ENCODE data around the gene PARD3B.

- TF ChIP-seq POLR2A (IDR thresholded peaks at IDR 0.05; ENCODE audit: extremely low read depth, insufficient read length) = no peak
- TF ChIP-seq MYC (IDR thresholded peaks at IDR 0.05; ENCODE audit: low read depth, low read length) = no peak
- no peak for TF ChIP-seq CTCF (IDR thresholded peaks at IDR 0.05; ENCODE audit: low read depth, low read length)
These were observed 110.4 kb downstream of the PARD3B start for GRCh38 chr2:204655626-204656025.
